Activated CD8-positive, alpha-beta memory T cell treated with anti-CD3 and anti-CD28 coated beads for 48 hours (primary cell): ENCODE data around the gene LCP1.
"Not testable (repeated sequence)": the region's sequence is repeated elsewhere in the genome, so short reads cannot be mapped to it uniquely, and the experiment has no call there.

Experiments
- DNase-seq, 3 experiments: peaks; one replicate each; pipeline ENCODE4 v3.0.0-alpha.2; 2020; ENCODE audit warnings: low read depth in 2 of 3, low spot score in 2 of 3

LCP1 gene

GRCh38 chr13:46181840-46182490, at the start of gene LCP1:
Gene LCP1 (minus strand): TSS chr13:46182177. CDS start chr13:46159662, 22,515 bp downstream.
- peak in 1 of 3 experiments; percentile 47 for DNase-seq

- no peak for DNase-seq
These were observed 47.3 kb upstream of the LCP1 start for GRCh38 chr13:46229251-46229650.

GRCh38 chr13:46220234-46220633, 38.3 kb upstream of the LCP1 start:
- DNase-seq = not testable (repeated sequence)

GRCh38 chr13:46214741-46215140, 32.8 kb upstream of the LCP1 start:
- not testable (repeated sequence) for DNase-seq

GRCh38 chr13:46213242-46213641, 31.3 kb upstream of the LCP1 start:
- DNase-seq = no peak

- DNase-seq = peak; percentile 58 to 75 (median 70)
These were observed 29.7 kb upstream of the LCP1 start, which contains the start of gene LRRC63 for GRCh38 chr13:46211483-46212351. Gene LRRC63 (plus strand): TSS chr13:46211928. CDS start chr13:46213035, 1,107 bp downstream.

GRCh38 chr13:46211116-46211482, 29.1 kb upstream of the LCP1 start:
- no peak for DNase-seq

- DNase-seq = no peak
These were observed 28.5 kb upstream of the LCP1 start for GRCh38 chr13:46210362-46211083.

GRCh38 chr13:46207828-46208227, 25.9 kb upstream of the LCP1 start:
- no peak for DNase-seq

- no peak for DNase-seq
These were observed 24.2 kb upstream of the LCP1 start for GRCh38 chr13:46206143-46206542.

GRCh38 chr13:46202966-46203365, 21.0 kb upstream of the LCP1 start:
- DNase-seq = no peak

GRCh38 chr13:46202188-46202795, 20.3 kb upstream of the LCP1 start:
- no peak for DNase-seq

GRCh38 chr13:46198696-46199193, 16.8 kb upstream of the LCP1 start:
- DNase-seq = no peak

GRCh38 chr13:46197299-46198048, 15.5 kb upstream of the LCP1 start:
- no peak for DNase-seq

GRCh38 chr13:46195016-46195415, 13.0 kb upstream of the LCP1 start:
- no peak for DNase-seq

- no peak for DNase-seq
These were observed 10.4 kb upstream of the LCP1 start for GRCh38 chr13:46192412-46192811.

- no peak for DNase-seq
These were observed 3.7 kb upstream of the LCP1 start for GRCh38 chr13:46185634-46186033.

- DNase-seq = peak in 2 of 3 experiments; percentile 45 to 48
These were observed 2.3 kb upstream of the LCP1 start for GRCh38 chr13:46184277-46184699.

- DNase-seq = no peak
These were observed 1.3 kb upstream of the LCP1 start for GRCh38 chr13:46183018-46183946.
